DND-41 (cell line): Measurements from ENCODE around the gene WDFY3.

Experiments
- EZH2 ChIP-seq: IDR thresholded peaks from 3 replicates; pipeline ENCODE4 v1.6.1; 2012; ENCODE audit warnings: borderline replicate concordance, low read depth, mild to moderate bottlenecking, moderate library complexity, low read length, inconsistent platforms; ENCODE audit not compliant: severe bottlenecking
- TF ChIP-seq, protein P1 (sequence below): IDR thresholded peaks from 2 replicates; pipeline ENCODE4 v1.5.1; 2012; ENCODE audit warnings: borderline replicate concordance, low read length, moderate library complexity, mild to moderate bottlenecking; ENCODE audit not compliant: poor library complexity, severe bottlenecking; ENCODE audit errors: extremely low read depth

DNA sequence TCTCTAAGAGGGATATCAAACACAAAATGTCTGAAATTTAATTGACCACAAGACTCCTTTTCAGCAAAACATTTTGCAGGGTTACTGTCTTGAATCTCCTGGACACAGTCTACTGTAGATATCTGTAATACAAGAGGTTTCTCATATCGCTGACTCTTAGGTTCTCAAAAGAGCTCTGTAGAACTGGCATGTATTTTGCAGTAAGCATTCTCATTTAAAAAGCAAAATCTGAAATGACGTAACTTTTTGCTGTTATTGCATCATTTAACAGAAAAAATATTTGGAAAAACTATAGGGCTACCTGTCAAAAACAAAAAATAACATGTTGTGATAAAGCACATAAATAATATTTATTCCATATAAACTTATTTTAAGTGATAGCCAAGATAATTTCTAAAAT is 269.3 kb downstream of the WDFY3 start:
- TF ChIP-seq, protein P1, sequence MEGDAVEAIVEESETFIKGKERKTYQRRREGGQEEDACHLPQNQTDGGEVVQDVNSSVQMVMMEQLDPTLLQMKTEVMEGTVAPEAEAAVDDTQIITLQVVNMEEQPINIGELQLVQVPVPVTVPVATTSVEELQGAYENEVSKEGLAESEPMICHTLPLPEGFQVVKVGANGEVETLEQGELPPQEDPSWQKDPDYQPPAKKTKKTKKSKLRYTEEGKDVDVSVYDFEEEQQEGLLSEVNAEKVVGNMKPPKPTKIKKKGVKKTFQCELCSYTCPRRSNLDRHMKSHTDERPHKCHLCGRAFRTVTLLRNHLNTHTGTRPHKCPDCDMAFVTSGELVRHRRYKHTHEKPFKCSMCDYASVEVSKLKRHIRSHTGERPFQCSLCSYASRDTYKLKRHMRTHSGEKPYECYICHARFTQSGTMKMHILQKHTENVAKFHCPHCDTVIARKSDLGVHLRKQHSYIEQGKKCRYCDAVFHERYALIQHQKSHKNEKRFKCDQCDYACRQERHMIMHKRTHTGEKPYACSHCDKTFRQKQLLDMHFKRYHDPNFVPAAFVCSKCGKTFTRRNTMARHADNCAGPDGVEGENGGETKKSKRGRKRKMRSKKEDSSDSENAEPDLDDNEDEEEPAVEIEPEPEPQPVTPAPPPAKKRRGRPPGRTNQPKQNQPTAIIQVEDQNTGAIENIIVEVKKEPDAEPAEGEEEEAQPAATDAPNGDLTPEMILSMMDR: no peak
- no peak for TF ChIP-seq EZH2
